K562 (cell line): ENCODE results near the gene TMCO4. TPM values are rescaled to one million over a fixed set of nuclear protein-coding genes. Genes with fewer than 3 reads are reported as not detected.

Experiments used
- ZNF318 ChIP-seq, 2 experiments: fragments of 450-650 bp; IDR thresholded peaks; 2 replicates each; pipeline ENCODE4 v1.6.1; 2016; ENCODE audit warnings: mild to moderate bottlenecking in 2 of 2, borderline replicate concordance in 1 of 2, low read depth in 1 of 2, moderate library complexity in 1 of 2
- polyA plus RNA-seq, 8 experiments: library from polyadenylated mRNA; depleted of rRNA in 4 of 8; stranded (reverse) in 5 of 8; unstranded in 3 of 8; fragments of >200 nt; fragmentation: Nextera tagmentation in 2 of 8; fragmentation: Illumina TruSeq in 1 of 8; extraction: Ambion mirVana in 2 of 8; extraction: Trizol in 1 of 8; gene quantifications; 2 replicates each; pipeline versions ENCODE4 v1.2.1 to v1.2.3, GENCODE V29; 2011 to 2014; ENCODE audit warnings: inconsistent platforms in 1 of 8, missing spikeins in 1 of 8
- total RNA-seq, 7 experiments: library from RNA; depleted of rRNA in 6 of 7; stranded (reverse); fragments of >200 nt in 6 of 7; fragmentation: Illumina TruSeq in 2 of 7; extraction: Trizol in 2 of 7; gene quantifications; 2 replicates each; pipeline versions ENCODE4 v1.2.1 to v1.2.3, GENCODE V29; 2011 to 2021; ENCODE audit warnings: low replicate concordance in 1 of 7

The TMCO4 gene
- total and polyA plus RNA-seq, 9 of the 15 experiments (the other 6 are each of a cell fraction or from before 2014, with no cell fraction given), result 0.06 to 2.1 (median 1.2) TPM

GRCh38 chr1:19750101-19750881 is 49.4 kb downstream of the TMCO4 start (continued):
- TF ChIP-seq ZNF318 (IDR thresholded peaks at IDR 0.05; ENCODE audit: borderline replicate concordance in 1 of 2, low read depth in 1 of 2), result no peak
